Progenitor cell of endocrine pancreas (in vitro differentiated cells): ENCODE data around the gene GPLD1. TPM values are rescaled to one million over a fixed set of nuclear protein-coding genes. Genes with fewer than 3 reads are reported as not detected.
"Not testable (repeated sequence)": the region's sequence is repeated elsewhere in the genome, so short reads cannot be mapped to it uniquely, and the experiment has no call there.

ENCODE experiments used
- DNase-seq: peaks from one replicate; pipeline ENCODE4 v3.0.0; 2021; ENCODE audit warnings: low spot score; ENCODE audit not compliant: unreplicated experiment
- H3K27ac Mint-ChIP-seq: 2 replicates; pipeline ENCODE4 v1.8.0; 2021; ENCODE audit warnings: mild to moderate bottlenecking, moderate library complexity, mixed read lengths
- H3K27me3 Mint-ChIP-seq: 2 replicates; pipeline ENCODE4 v1.8.0; 2021; ENCODE audit warnings: mixed read lengths
- H3K36me3 Mint-ChIP-seq: 2 replicates; pipeline ENCODE4 v1.8.0; 2022; ENCODE audit warnings: mixed read lengths; ENCODE audit not compliant: insufficient read depth
- H3K4me1 Mint-ChIP-seq: 2 replicates; pipeline ENCODE4 v1.8.0; 2021; ENCODE audit warnings: low read depth, mixed read lengths
- H3K4me3 Mint-ChIP-seq: 2 replicates; pipeline ENCODE4 v1.8.0; 2021; ENCODE audit warnings: low read depth, mild to moderate bottlenecking, moderate library complexity, mixed read lengths
- H3K9me3 Mint-ChIP-seq: 2 replicates; pipeline ENCODE4 v1.8.0; 2021; ENCODE audit warnings: low read depth, mixed read lengths
- CTCF ChIP-seq: fragments of 200-600 bp; sonication (generic); IDR thresholded peaks from one replicate; pipeline ENCODE4 v1.5.0; 2021; ENCODE audit warnings: antibody characterized with exemption, mild to moderate bottlenecking; ENCODE audit not compliant: unreplicated experiment
- total RNA-seq: library from RNA; stranded (reverse); gene quantifications from 2 replicates; pipeline ENCODE4 v1.2.1, GENCODE V29; 2021

GPLD1 gene
- total RNA-seq, 1 donor from 2014 or later, result 6.6 TPM

- H3K4me3 Mint-ChIP-seq, result no peak overlapping the region
- no peak for DNase-seq
- no peak for TF ChIP-seq CTCF
- peaks cover 2% of the 10 kb centered on the region for H3K9me3 Mint-ChIP-seq
- no peak overlapping the region for H3K27ac Mint-ChIP-seq
- H3K4me1 Mint-ChIP-seq, result no peaks in the 10 kb centered on the region
- no peaks in the 10 kb centered on the region for H3K36me3 Mint-ChIP-seq
- H3K27me3 Mint-ChIP-seq, result no peaks in the 10 kb centered on the region
Measured at GRCh38 chr6:24391208-24391607, 98.2 kb downstream of the GPLD1 start.

GRCh38 chr6:24387818-24388217, 101.6 kb downstream of the GPLD1 start:
- peaks cover 14% of the 10 kb centered on the region for H3K4me1 Mint-ChIP-seq
- no peak overlapping the region for H3K27ac Mint-ChIP-seq
- no peak for DNase-seq
- H3K9me3 Mint-ChIP-seq, result peaks cover 3% of the 10 kb centered on the region
- no peak overlapping the region for H3K4me3 Mint-ChIP-seq
- peaks cover 2% of the 10 kb centered on the region for H3K36me3 Mint-ChIP-seq
- H3K27me3 Mint-ChIP-seq, result no peaks in the 10 kb centered on the region
- no peak for TF ChIP-seq CTCF

- no peaks in the 10 kb centered on the region for H3K27me3 Mint-ChIP-seq
- peak overlapping the region; percentile 31 for H3K27ac Mint-ChIP-seq
- no peak for DNase-seq
- H3K9me3 Mint-ChIP-seq, result peaks cover 3% of the 10 kb centered on the region
- TF ChIP-seq CTCF, result no peak
- H3K4me3 Mint-ChIP-seq, result no peak overlapping the region
- H3K36me3 Mint-ChIP-seq, result peaks cover 2% of the 10 kb centered on the region
- H3K4me1 Mint-ChIP-seq, result peaks cover 30% of the 10 kb centered on the region
Measured at GRCh38 chr6:24385536-24386269, 103.7 kb downstream of the GPLD1 start.

GRCh38 chr6:24384369-24385130, 104.8 kb downstream of the GPLD1 start:
- not testable (repeated sequence) for H3K27ac Mint-ChIP-seq, H3K36me3 Mint-ChIP-seq, H3K9me3 Mint-ChIP-seq, DNase-seq, H3K4me3 Mint-ChIP-seq, H3K27me3 Mint-ChIP-seq
- H3K4me1 Mint-ChIP-seq, result peaks cover 30% of the 10 kb centered on the region

GRCh38 chr6:24382891-24383494, 106.4 kb downstream of the GPLD1 start:
- H3K4me1 Mint-ChIP-seq, result peaks cover 30% of the 10 kb centered on the region
- H3K4me3 Mint-ChIP-seq, result peak overlapping the region; percentile 50
- not testable (repeated sequence) for H3K36me3 Mint-ChIP-seq, DNase-seq, H3K9me3 Mint-ChIP-seq, H3K27me3 Mint-ChIP-seq
- H3K27ac Mint-ChIP-seq, result peak overlapping the region; percentile 95

- peaks cover 2% of the 10 kb centered on the region for H3K36me3 Mint-ChIP-seq
- DNase-seq, result no peak
- H3K4me3 Mint-ChIP-seq, result no peak overlapping the region
- TF ChIP-seq CTCF, result no peak
- no peaks in the 10 kb centered on the region for H3K27me3 Mint-ChIP-seq
- H3K27ac Mint-ChIP-seq, result peak overlapping the region; percentile 95
- peaks cover 30% of the 10 kb centered on the region for H3K4me1 Mint-ChIP-seq
- peaks cover 3% of the 10 kb centered on the region for H3K9me3 Mint-ChIP-seq
Measured at GRCh38 chr6:24382220-24382540, 107.2 kb downstream of the GPLD1 start.
